Transverse colon (tissue), 4 donors: ENCODE results near the gene NDUFV1. TPM values are rescaled to one million over a fixed set of nuclear protein-coding genes. Genes with fewer than 3 reads are reported as not detected.

Experiments
- DNase-seq: peaks from one replicate; pipeline ENCODE4 v3.0.0-alpha.2; 2019
- H3K27ac ChIP-seq, 4 donors: fragments of 200-600 bp; sonication (generic); 2 replicates each; pipeline ENCODE4 v1.5.1; 2016 to 2018; ENCODE audit warnings: inconsistent platforms in 4 of 4
- H3K27me3 ChIP-seq: fragments of 200-600 bp; sonication (generic); 2 replicates; pipeline ENCODE4 v1.5.1; 2017; ENCODE audit warnings: inconsistent platforms
- H3K36me3 ChIP-seq, 4 donors: fragments of 200-600 bp; sonication (generic); 2 replicates each; pipeline ENCODE4 v1.5.1; 2017 to 2019; ENCODE audit warnings: inconsistent platforms in 4 of 4
- H3K4me1 ChIP-seq, 4 donors: fragments of 200-600 bp; sonication (generic); 2 replicates each; pipeline ENCODE4 v1.5.1; 2017 to 2020; ENCODE audit warnings: inconsistent platforms in 4 of 4
- H3K4me3 ChIP-seq, 4 donors: fragments of 200-600 bp; sonication (generic); 1 replicate in 1 of 4; 2 replicates in 3 of 4; pipeline versions ENCODE4 v1.5.1 to v1.6.1; 2017 to 2019; ENCODE audit warnings: inconsistent platforms in 4 of 4
- H3K9me3 ChIP-seq, 2 donors: fragments of 200-600 bp; sonication (generic); 2 replicates each; pipeline ENCODE4 v1.5.1; 2017 to 2019; ENCODE audit warnings: inconsistent platforms in 2 of 2
- EP300 ChIP-seq: sonication (generic); formaldehyde crosslinking; IDR thresholded peaks from one replicate; pipeline ENCODE4 v1.6.1; 2017; ENCODE audit warnings: antibody characterized with exemption, low read depth
- POLR2A ChIP-seq: fragments of 450-650 bp; IDR thresholded peaks from one replicate; pipeline ENCODE4 v1.6.1; 2016; ENCODE audit warnings: antibody characterized with exemption, mild to moderate bottlenecking, moderate library complexity
- POLR2AphosphoS5 ChIP-seq, 3 donors: sonication (generic); formaldehyde crosslinking; IDR thresholded peaks; one replicate each; pipeline ENCODE4 v1.6.1; 2016; ENCODE audit warnings: antibody characterized with exemption in 3 of 3
- WGBS, 2 donors: methylation state at CpG; one replicate each; pipeline ENCODE4 v1.1.5; 2018; ENCODE audit warnings: low coverage in 1 of 2; 5-methylcytosine and 5-hydroxymethylcytosine counted together
- in situ Hi-C, 4 donors: fragments of 200-750 bp; cut with MboI; loops; one replicate each; pipeline versions ENCODE4 v1.15.0 to v1.15.1; 2017; ENCODE audit warnings: low sequenced_read_pairs in 3 of 4, low pct_ligation_motif_present in 1 of 4, low pct_unique_long_range_greater_than_20kb in 1 of 4
- intact Hi-C: fragments of 100-400 bp; cut with DNase I; formaldehyde crosslinking; loops from one replicate; pipeline ENCODE4 v1.15.1; 2023; ENCODE audit warnings: low total_unique reads
- total RNA-seq, 4 donors: library from RNA; depleted of rRNA; stranded (reverse); fragments of >200 nt; gene quantifications; one replicate each; pipeline ENCODE4 v1.1.0, GENCODE V29; 2016
- TF ChIP-seq, protein P1 (sequence below), 5 experiments: fragments of 200-600 bp in 3 of 5; fragments of 450-650 bp in 2 of 5; sonication (generic) in 3 of 5; IDR thresholded peaks; 1 replicate in 2 of 5; 2 replicates in 3 of 5; pipeline ENCODE4 v1.5.1; 2016 to 2017; ENCODE audit warnings: antibody characterized with exemption in 5 of 5, inconsistent platforms in 3 of 5, mild to moderate bottlenecking in 2 of 5, moderate library complexity in 1 of 5

NDUFV1 gene
- total RNA-seq, 4 donors from 2014 or later, result 421 to 762 (median 554) TPM

- intact Hi-C loops, result no loop called here
- no peaks in the 10 kb centered on the region for H3K27me3 ChIP-seq
- no peak for TF ChIP-seq POLR2AphosphoS5 (IDR thresholded peaks at IDR 0.05)
- TF ChIP-seq, protein P1, sequence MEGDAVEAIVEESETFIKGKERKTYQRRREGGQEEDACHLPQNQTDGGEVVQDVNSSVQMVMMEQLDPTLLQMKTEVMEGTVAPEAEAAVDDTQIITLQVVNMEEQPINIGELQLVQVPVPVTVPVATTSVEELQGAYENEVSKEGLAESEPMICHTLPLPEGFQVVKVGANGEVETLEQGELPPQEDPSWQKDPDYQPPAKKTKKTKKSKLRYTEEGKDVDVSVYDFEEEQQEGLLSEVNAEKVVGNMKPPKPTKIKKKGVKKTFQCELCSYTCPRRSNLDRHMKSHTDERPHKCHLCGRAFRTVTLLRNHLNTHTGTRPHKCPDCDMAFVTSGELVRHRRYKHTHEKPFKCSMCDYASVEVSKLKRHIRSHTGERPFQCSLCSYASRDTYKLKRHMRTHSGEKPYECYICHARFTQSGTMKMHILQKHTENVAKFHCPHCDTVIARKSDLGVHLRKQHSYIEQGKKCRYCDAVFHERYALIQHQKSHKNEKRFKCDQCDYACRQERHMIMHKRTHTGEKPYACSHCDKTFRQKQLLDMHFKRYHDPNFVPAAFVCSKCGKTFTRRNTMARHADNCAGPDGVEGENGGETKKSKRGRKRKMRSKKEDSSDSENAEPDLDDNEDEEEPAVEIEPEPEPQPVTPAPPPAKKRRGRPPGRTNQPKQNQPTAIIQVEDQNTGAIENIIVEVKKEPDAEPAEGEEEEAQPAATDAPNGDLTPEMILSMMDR (IDR thresholded peaks at IDR 0.05), result no peak
- no peak for TF ChIP-seq POLR2A
- TF ChIP-seq EP300, result no peak
- H3K4me1 ChIP-seq, result peaks cover 9 to 27% (median 22%) of the 10 kb centered on the region in 4 donors
- H3K36me3 ChIP-seq, result no peaks in the 10 kb centered on the region
- H3K27ac ChIP-seq, result no peak overlapping the region
- 91% methylated on average over 10 of the region's 10 CpGs; no CpG with 5 or more reads in 1 of the 2 donors for WGBS, 2 donors
- H3K9me3 ChIP-seq, result no peaks in the 10 kb centered on the region
- H3K4me3 ChIP-seq, result no peak overlapping the region
- in situ Hi-C loops, result loop anchor here in 1 of 4 donors (5.0 kb wide), 1 partner anchor 35 kb away; no protein-coding TSS in a partner anchor
- DNase-seq, result no peak
Observed at GRCh38 chr11:67626970-67627369, 20.2 kb downstream of the NDUFV1 start.

- Histone ChIP-seq H3K4me3 (no peak overlapping the region), H3K27me3 (no peaks in the 10 kb centered on the region), H3K4me1 (peaks cover 9 to 30% (median 26%) of the 10 kb centered on the region in 4 donors), H3K36me3 (no peaks in the 10 kb centered on the region), H3K27ac (no peak overlapping the region), H3K9me3 (no peaks in the 10 kb centered on the region)
- DNase-seq, result no peak
- intact Hi-C loops, result no loop called here
- in situ Hi-C loops, result loop anchor here in 1 of 4 donors (5.0 kb wide), 1 partner anchor 35 kb away; no protein-coding TSS in a partner anchor
- TF ChIP-seq EP300, result no peak
- TF ChIP-seq, protein P1 (IDR thresholded peaks at IDR 0.05), result no peak
- TF ChIP-seq POLR2A, result no peak
- no peak for TF ChIP-seq POLR2AphosphoS5 (IDR thresholded peaks at IDR 0.05)
- 85% methylated on average over 6 of the region's 6 CpGs; no CpG with 5 or more reads in 1 of the 2 donors for WGBS, 2 donors
Observed at GRCh38 chr11:67627441-67627811, 20.7 kb downstream of the NDUFV1 start.

- Histone ChIP-seq H3K4me1 (peaks cover 9 to 33% (median 29%) of the 10 kb centered on the region in 4 donors), H3K36me3 (no peaks in the 10 kb centered on the region), H3K4me3 (no peak overlapping the region), H3K9me3 (no peaks in the 10 kb centered on the region), H3K27ac (no peak overlapping the region), H3K27me3 (no peaks in the 10 kb centered on the region)
- intact Hi-C loops (loop anchor here (2.0 kb wide), 1 partner anchor 161 kb away; no protein-coding TSS in a partner anchor), in situ Hi-C loops (loop anchor here in 1 of 4 donors (5.0 kb wide), 1 partner anchor 34 kb away; no protein-coding TSS in a partner anchor)
- WGBS, 2 donors, result 91 to 100% methylated on average over 1 to 15 of the region's 15 CpGs
- no peak for TF ChIP-seq POLR2AphosphoS5 (IDR thresholded peaks at IDR 0.05)
- TF ChIP-seq, protein P1 (IDR thresholded peaks at IDR 0.05), result no peak
- no peak for TF ChIP-seq EP300
- no peak for TF ChIP-seq POLR2A
- DNase-seq, result no peak
Observed at GRCh38 chr11:67627812-67628624, 21.3 kb downstream of the NDUFV1 start.

DNA sequence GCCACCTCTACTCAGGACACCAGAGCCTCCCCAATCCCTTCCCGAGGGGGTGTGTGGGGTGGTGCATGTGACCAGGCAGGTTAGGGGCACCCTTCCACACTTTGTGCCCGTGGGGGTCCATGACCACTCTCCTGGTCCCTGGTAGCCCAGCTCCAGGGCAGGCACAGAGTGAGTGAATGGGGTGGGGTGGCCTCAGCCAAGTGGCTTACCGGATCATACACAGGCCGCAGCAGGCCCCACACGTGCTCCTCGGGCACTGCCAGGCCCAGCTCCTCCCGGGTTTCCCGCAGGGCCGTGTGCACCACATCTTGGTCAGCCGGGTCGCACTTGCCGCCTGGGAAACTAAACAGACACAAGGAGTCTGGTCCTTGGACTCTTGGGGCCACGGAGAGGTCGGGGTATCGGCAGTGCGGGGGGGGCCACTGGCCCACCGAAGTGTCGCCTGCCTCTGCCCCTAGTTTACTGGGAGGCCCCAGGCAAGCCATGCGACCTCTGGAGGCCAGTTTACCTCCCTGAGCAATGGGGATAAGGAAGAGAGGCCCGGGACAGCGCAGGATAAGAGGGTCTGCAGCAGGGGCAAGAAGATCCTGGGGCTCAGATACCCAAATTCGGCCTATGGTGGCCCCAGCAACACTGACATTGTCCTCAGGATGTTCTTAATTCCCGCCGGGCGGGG is 22.1 kb downstream of the NDUFV1 start:
- WGBS, 2 donors, result 34% methylated on average over 22 of the region's 25 CpGs; no CpG with 5 or more reads in 1 of the 2 donors
- DNase-seq, result no peak
- intact Hi-C loops, result loop anchor here (1.0 to 2.0 kb wide), 2 partner anchors 45 to 160 kb away; no protein-coding TSS in a partner anchor

More for the DNA sequence above, 22.1 kb downstream of the NDUFV1 start:
- no peaks in the 10 kb centered on the region for H3K36me3 ChIP-seq
- in situ Hi-C loops, result loop anchor here in 1 of 4 donors (5.0 kb wide), 1 partner anchor 33 kb away; no protein-coding TSS in a partner anchor
- H3K27ac ChIP-seq, result peak overlapping the region; percentile 91 to 98 (median 97)
- H3K27me3 ChIP-seq, result no peaks in the 10 kb centered on the region
- peaks cover 9 to 33% (median 30%) of the 10 kb centered on the region in 4 donors for H3K4me1 ChIP-seq
- H3K4me3 ChIP-seq, result peak overlapping the region in 3 of 4 donors; percentile 56 to 68 (median 59)
- no peak for TF ChIP-seq POLR2AphosphoS5 (IDR thresholded peaks at IDR 0.05)
- TF ChIP-seq EP300, result no peak
- TF ChIP-seq, protein P1 (IDR thresholded peaks at IDR 0.05), result no peak
- TF ChIP-seq POLR2A, result no peak
- H3K9me3 ChIP-seq, result no peaks in the 10 kb centered on the region
